Esophagus squamous epithelium (tissue), 4 donors: ENCODE measurements around the gene F2RL3.

Source experiments
- CTCF ChIP-seq, 6 experiments: fragments of 450-650 bp in 4 of 6; fragments of 200-600 bp in 2 of 6; sonication (generic) in 2 of 6; IDR thresholded peaks; one replicate each; pipeline ENCODE4 v1.5.1; 2016 to 2019; ENCODE audit warnings: antibody characterized with exemption in 6 of 6, mild to moderate bottlenecking in 4 of 6, moderate library complexity in 4 of 6
- POLR2A ChIP-seq, 4 donors: fragments of 450-650 bp; IDR thresholded peaks; one replicate each; pipeline ENCODE4 v1.6.1; 2017; ENCODE audit warnings: antibody characterized with exemption in 4 of 4, mild to moderate bottlenecking in 4 of 4, moderate library complexity in 3 of 4

GRCh38 chr19:16927883-16928282 lies 39.1 kb downstream of the F2RL3 start:
- TF ChIP-seq CTCF (IDR thresholded peaks at IDR 0.05) (no peak), POLR2A (IDR thresholded peaks at IDR 0.05) (no peak)
